ENCODE data around the gene ZSWIM5. TPM values are rescaled to one million over a fixed set of nuclear protein-coding genes. Genes with fewer than 3 reads are reported as not detected.
A peak's percentile ranks its signal among the peaks of the same experiment; 100 is the strongest.

ZSWIM5 gene
- polyA plus RNA-seq, 4 donors, result 3.8 to 8.1 (median 4.3) TPM

DNA sequence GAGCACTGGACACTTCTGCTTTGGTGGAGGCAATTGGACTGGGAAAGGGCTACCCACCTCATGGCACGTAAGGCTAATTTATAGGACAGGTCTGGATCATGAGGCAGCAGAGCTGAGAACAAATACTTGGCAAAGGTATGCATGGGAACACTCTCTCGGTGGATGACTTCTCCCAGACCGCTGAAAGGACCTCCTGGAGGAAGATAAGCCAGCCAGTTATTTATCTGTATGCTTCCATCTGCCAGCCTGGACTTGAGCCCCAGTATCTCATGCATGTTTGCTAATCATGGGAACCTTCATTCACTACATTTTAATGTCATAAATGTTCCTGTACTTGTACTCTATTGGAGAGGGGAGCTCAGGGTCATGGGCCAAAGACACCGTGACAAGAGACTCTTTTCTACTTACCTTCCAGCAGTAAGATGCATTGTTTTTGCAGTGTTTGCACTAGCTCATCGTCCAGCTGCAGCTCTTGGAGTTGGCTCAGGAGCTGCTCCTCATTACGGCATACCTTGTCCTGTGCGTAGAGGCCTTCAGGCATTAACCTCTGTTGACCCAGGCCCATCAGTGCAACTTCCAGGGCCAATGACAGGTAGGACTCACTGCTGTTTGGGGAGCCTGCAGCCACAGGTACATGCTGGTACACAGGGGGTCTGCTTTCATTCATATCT is 170.6 kb downstream of the ZSWIM5 start:
- whole genome bisulfite sequencing, 3 donors, result 72 to 80% (median 79%) methylated on average over 7 of the region's 7 CpGs
- peak in 1 of 2 donors; percentile 10 for DNase-seq

DNA sequence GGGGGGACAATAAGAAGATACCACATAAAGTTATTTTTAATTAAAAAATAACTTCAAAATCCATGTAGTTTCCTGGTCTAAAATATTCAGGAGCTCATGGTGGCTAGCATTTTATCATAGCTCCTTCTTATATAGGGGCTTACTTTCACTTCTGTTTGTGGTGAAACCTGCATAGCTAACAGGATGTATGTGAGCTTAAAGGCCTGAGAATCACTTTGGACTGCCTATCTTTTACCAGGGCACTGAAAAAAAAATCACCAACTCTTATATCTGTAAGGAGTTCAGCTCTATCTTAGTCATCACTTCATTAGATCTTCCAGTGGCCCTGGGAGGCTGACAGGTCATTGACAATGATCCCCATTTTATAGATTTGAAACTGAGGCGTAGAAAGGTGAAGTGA is 173.0 kb downstream of the ZSWIM5 start:
- Histone ChIP-seq H3K9me3 (ENCODE audit: control insufficient read depth in 2 of 2, insufficient read depth in 1 of 2, low read depth in 1 of 2, low read length in 1 of 2) (no peaks in the 10 kb centered on the region), H3K36me3 (ENCODE audit: control insufficient read depth in 3 of 3, insufficient read depth in 2 of 3, low read depth in 1 of 3, low read length in 3 of 3) (peaks cover 2 to 22% (median 6%) of the 10 kb centered on the region in 3 donors), H3K4me3 (ENCODE audit: low read depth in 1 of 3, low read length in 3 of 3) (no peak overlapping the region), H3K27ac (ENCODE audit: low read depth in 1 of 3, low read length in 2 of 3) (no peak overlapping the region), H3K27me3 (ENCODE audit: control insufficient read depth in 3 of 3, insufficient read depth in 3 of 3, low read length in 3 of 3) (no peaks in the 10 kb centered on the region), H3K4me1 (ENCODE audit: control insufficient read depth in 3 of 3, insufficient read depth in 2 of 3, low read depth in 1 of 3, low read length in 2 of 3) (peaks cover 0 to 15% (median 0%) of the 10 kb centered on the region in 3 donors)
- WGBS, 3 donors, result 93 to 100% (median 95%) methylated on average over 1 of the region's 1 CpG
- FAIRE-seq, result no peak
- no peak for DNase-seq

More for the DNA sequence above, 170.6 kb downstream of the ZSWIM5 start:
- H3K27ac ChIP-seq (ENCODE audit: low read depth in 1 of 3, low read length in 2 of 3), result no peak overlapping the region
- no peaks in the 10 kb centered on the region for H3K9me3 ChIP-seq (ENCODE audit: control insufficient read depth in 2 of 2, insufficient read depth in 1 of 2, low read depth in 1 of 2, low read length in 1 of 2)
- H3K27me3 ChIP-seq (ENCODE audit: control insufficient read depth in 3 of 3, insufficient read depth in 3 of 3, low read length in 3 of 3), result no peaks in the 10 kb centered on the region
- peaks cover 0 to 16% (median 0%) of the 10 kb centered on the region in 3 donors for H3K4me1 ChIP-seq (ENCODE audit: control insufficient read depth in 3 of 3, insufficient read depth in 2 of 3, low read depth in 1 of 3, low read length in 2 of 3)
- peaks cover 2 to 26% (median 6%) of the 10 kb centered on the region in 3 donors for H3K36me3 ChIP-seq (ENCODE audit: control insufficient read depth in 3 of 3, insufficient read depth in 2 of 3, low read depth in 1 of 3, low read length in 3 of 3)
- no peak overlapping the region for H3K4me3 ChIP-seq (ENCODE audit: low read depth in 1 of 3, low read length in 3 of 3)
- no peak for FAIRE-seq

DNA sequence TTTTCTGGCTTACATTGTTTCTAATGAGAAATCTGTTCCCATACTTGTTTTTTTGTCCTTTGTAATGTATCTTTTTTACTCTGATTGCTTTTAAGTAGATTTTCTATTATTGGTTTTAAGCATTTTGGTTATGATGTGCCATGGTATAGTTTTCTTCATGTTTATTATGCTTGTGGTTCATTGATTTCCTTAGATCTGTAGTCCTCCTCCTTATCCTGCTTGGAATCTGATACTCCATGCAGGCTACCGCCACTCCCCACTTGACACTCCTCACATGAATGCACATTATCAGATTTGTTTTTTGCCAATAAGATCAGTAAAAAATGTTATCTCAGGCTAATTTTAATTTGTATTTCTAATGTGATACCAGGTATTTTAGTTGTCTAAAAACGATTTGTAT is 173.6 kb downstream of the ZSWIM5 start:
- Histone ChIP-seq H3K36me3 (ENCODE audit: control insufficient read depth in 3 of 3, insufficient read depth in 2 of 3, low read depth in 1 of 3, low read length in 3 of 3) (peaks cover 2 to 22% (median 6%) of the 10 kb centered on the region in 3 donors), H3K4me3 (ENCODE audit: low read depth in 1 of 3, low read length in 3 of 3) (no peak overlapping the region), H3K27ac (ENCODE audit: low read depth in 1 of 3, low read length in 2 of 3) (no peak overlapping the region), H3K4me1 (ENCODE audit: control insufficient read depth in 3 of 3, insufficient read depth in 2 of 3, low read depth in 1 of 3, low read length in 2 of 3) (peaks cover 0 to 12% (median 0%) of the 10 kb centered on the region in 3 donors), H3K9me3 (ENCODE audit: control insufficient read depth in 2 of 2, insufficient read depth in 1 of 2, low read depth in 1 of 2, low read length in 1 of 2) (no peaks in the 10 kb centered on the region), H3K27me3 (ENCODE audit: control insufficient read depth in 3 of 3, insufficient read depth in 3 of 3, low read length in 3 of 3) (no peaks in the 10 kb centered on the region)
- no peak for DNase-seq
- no peak for FAIRE-seq
- 66 to 77% (median 72%) methylated on average over 2 of the region's 2 CpGs for WGBS, 3 donors

DNA sequence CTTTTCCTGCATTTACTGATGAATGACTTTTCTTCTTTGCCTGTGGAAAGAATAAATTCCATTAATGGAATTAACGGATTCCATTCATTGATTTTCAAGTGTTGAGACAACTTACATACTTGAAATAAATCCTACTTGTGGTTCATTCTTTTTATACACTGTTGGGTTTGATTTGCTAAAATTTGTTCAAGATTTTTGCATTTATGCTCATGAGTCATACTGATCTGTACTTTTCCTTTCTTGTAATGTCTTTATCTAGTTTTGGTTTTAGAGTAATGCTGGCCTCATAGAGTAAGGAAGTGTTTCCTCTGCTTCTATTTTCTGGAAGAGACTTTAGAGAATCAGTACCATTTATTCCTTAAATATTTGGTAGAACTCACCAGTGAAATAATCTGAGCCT is 180.0 kb downstream of the ZSWIM5 start:
- H3K9me3 ChIP-seq (ENCODE audit: control insufficient read depth in 2 of 2, insufficient read depth in 1 of 2, low read depth in 1 of 2, low read length in 1 of 2), result no peaks in the 10 kb centered on the region
- no peaks in the 10 kb centered on the region for H3K27me3 ChIP-seq (ENCODE audit: control insufficient read depth in 3 of 3, insufficient read depth in 3 of 3, low read length in 3 of 3)
- no peak overlapping the region for H3K27ac ChIP-seq (ENCODE audit: low read depth in 1 of 3, low read length in 2 of 3)
- no peak for DNase-seq
- WGBS, 3 donors, result 92 to 96% (median 96%) methylated on average over 1 of the region's 1 CpG
- no peaks in the 10 kb centered on the region for H3K4me1 ChIP-seq (ENCODE audit: control insufficient read depth in 3 of 3, insufficient read depth in 2 of 3, low read depth in 1 of 3, low read length in 2 of 3)
- no peak for FAIRE-seq
- peaks cover 0 to 5% (median 0%) of the 10 kb centered on the region in 3 donors for H3K36me3 ChIP-seq (ENCODE audit: control insufficient read depth in 3 of 3, insufficient read depth in 2 of 3, low read depth in 1 of 3, low read length in 3 of 3)
- no peak overlapping the region for H3K4me3 ChIP-seq (ENCODE audit: low read depth in 1 of 3, low read length in 3 of 3)

DNA sequence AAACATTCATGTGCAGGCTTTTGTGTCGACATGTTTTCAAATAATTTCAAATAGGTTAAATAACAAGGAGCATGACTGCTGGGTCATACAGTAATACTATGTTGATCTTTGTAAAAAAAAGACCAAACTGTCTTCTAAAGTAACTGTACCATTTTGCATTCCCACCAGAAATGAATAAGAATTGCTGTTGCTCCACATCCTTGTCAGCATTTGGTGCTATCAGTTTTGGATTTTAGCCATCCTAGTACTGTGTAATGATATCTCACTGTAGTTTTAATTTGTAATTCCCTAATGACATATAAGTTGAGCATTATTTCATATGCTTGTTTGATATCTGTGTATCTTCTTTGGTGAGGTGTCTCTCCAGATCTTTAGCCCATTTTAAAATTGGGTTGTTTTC is 182.7 kb downstream of the ZSWIM5 start:
- H3K4me3 ChIP-seq (ENCODE audit: low read depth in 1 of 3, low read length in 3 of 3), result no peak overlapping the region
- 91 to 95% (median 94%) methylated on average over 1 of the region's 1 CpG for WGBS, 3 donors
- no peaks in the 10 kb centered on the region for H3K9me3 ChIP-seq (ENCODE audit: control insufficient read depth in 2 of 2, insufficient read depth in 1 of 2, low read depth in 1 of 2, low read length in 1 of 2)
- no peak overlapping the region for H3K27ac ChIP-seq (ENCODE audit: low read depth in 1 of 3, low read length in 2 of 3)
- no peaks in the 10 kb centered on the region for H3K4me1 ChIP-seq (ENCODE audit: control insufficient read depth in 3 of 3, insufficient read depth in 2 of 3, low read depth in 1 of 3, low read length in 2 of 3)
- no peak for FAIRE-seq
- DNase-seq, result no peak
- H3K27me3 ChIP-seq (ENCODE audit: control insufficient read depth in 3 of 3, insufficient read depth in 3 of 3, low read length in 3 of 3), result no peaks in the 10 kb centered on the region
- H3K36me3 ChIP-seq (ENCODE audit: control insufficient read depth in 3 of 3, insufficient read depth in 2 of 3, low read depth in 1 of 3, low read length in 3 of 3), result peaks cover 0 to 12% (median 0%) of the 10 kb centered on the region in 3 donors

DNA sequence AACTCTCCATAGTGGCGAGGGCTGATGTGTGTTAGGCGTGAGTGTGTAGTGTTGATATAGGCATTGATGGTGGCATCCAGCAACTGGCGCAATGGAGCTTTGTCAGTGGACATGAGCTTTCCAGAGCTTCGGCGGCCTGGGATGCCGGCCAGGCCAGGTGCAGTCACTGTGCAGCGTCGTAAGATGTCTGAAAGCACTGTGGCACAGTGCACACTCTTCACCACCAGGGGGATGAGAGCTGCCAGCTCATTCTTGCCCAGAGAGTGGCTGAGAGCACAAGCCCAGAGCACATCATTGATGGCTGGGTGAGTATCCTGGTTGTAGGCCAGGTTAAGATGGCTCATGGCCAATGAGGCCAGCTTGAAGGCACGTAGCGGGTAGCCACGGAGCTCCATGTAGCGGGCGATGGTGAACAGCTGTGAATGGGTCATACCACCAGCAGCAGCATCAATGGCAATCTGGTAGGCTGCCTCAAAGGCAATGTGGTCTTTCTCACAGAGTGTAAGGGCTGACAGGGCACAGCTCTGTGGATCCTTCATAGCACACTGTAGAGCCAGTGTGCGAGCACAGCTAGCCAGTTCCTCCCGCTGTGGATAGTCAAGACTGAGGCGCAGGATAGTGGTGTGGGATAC is 187.7 kb downstream of the ZSWIM5 start:
- no peaks in the 10 kb centered on the region for H3K27me3 ChIP-seq (ENCODE audit: control insufficient read depth in 3 of 3, insufficient read depth in 3 of 3, low read length in 3 of 3)
- 42 to 57% (median 54%) methylated on average over 16 of the region's 16 CpGs for WGBS, 3 donors
- H3K9me3 ChIP-seq (ENCODE audit: control insufficient read depth in 2 of 2, insufficient read depth in 1 of 2, low read depth in 1 of 2, low read length in 1 of 2), result no peaks in the 10 kb centered on the region
- H3K36me3 ChIP-seq (ENCODE audit: control insufficient read depth in 3 of 3, insufficient read depth in 2 of 3, low read depth in 1 of 3, low read length in 3 of 3), result peaks cover 0 to 30% (median 0%) of the 10 kb centered on the region in 3 donors
- H3K4me3 ChIP-seq (ENCODE audit: low read depth in 1 of 3, low read length in 3 of 3), result no peak overlapping the region
- no peak overlapping the region for H3K27ac ChIP-seq (ENCODE audit: low read depth in 1 of 3, low read length in 2 of 3)
- peak; percentile 75 to 80 for DNase-seq
- no peaks in the 10 kb centered on the region for H3K4me1 ChIP-seq (ENCODE audit: control insufficient read depth in 3 of 3, insufficient read depth in 2 of 3, low read depth in 1 of 3, low read length in 2 of 3)
- FAIRE-seq, result no peak

DNA sequence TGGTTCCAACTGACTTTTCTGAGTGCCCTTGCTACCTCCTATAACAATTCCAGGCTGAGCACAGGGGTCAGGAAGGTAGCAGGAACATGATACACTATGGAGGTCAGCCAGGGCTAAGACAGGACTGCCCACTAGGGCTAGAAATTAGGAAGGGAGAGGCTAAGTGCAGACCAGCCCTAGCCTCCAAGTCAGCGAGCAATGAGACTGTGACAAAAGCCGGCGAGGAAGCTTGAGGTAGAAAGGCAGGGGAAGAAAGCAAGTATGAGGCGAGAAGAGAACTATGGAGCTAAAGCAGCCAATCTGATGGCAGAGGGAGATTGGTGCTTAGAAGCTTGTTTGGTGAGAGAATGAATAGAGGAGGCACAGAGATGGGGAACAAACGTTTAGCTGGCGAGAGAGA is 189.6 kb downstream of the ZSWIM5 start:
- Histone ChIP-seq H3K27ac (ENCODE audit: low read depth in 1 of 3, low read length in 2 of 3) (no peak overlapping the region), H3K9me3 (ENCODE audit: control insufficient read depth in 2 of 2, insufficient read depth in 1 of 2, low read depth in 1 of 2, low read length in 1 of 2) (no peaks in the 10 kb centered on the region), H3K4me1 (ENCODE audit: control insufficient read depth in 3 of 3, insufficient read depth in 2 of 3, low read depth in 1 of 3, low read length in 2 of 3) (peaks cover 0 to 7% (median 0%) of the 10 kb centered on the region in 3 donors), H3K36me3 (ENCODE audit: control insufficient read depth in 3 of 3, insufficient read depth in 2 of 3, low read depth in 1 of 3, low read length in 3 of 3) (peaks cover 0 to 34% (median 0%) of the 10 kb centered on the region in 3 donors), H3K4me3 (ENCODE audit: low read depth in 1 of 3, low read length in 3 of 3) (no peak overlapping the region), H3K27me3 (ENCODE audit: control insufficient read depth in 3 of 3, insufficient read depth in 3 of 3, low read length in 3 of 3) (no peaks in the 10 kb centered on the region)
- DNase-seq (no peak), FAIRE-seq (no peak)
- 76 to 91% (median 82%) methylated on average over 6 of the region's 6 CpGs for WGBS, 3 donors

DNA sequence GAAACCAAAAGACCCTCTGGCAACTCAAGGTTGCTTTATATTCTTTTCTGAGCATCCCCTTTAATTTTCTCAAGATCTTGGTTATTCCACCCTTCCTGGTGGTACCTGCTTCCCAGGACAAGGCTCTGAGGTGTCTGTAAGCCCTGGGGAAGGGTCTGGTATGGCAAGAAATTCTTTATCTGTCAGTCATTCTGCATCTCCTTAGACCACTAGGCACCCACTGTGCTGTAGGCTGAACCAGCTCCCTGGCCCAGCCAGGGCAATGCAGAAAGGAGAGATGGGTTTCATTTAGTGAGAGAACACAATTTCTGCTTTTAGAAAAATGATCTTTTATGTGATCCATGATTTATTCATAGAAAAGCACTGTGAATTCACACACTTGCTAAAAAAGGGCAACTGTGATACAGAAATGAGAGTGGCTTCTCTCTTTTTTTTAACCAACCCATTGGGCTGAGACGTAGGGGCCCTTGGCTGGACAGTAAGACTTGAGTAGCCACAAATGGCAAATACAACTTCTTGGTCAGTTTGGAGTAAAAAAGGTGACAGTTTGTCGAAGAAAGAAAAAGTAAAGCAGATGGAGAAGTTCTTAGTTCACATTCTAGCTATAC is 190.2 kb downstream of the ZSWIM5 start:
- no peak for DNase-seq
- Histone ChIP-seq H3K4me1 (ENCODE audit: control insufficient read depth in 3 of 3, insufficient read depth in 2 of 3, low read depth in 1 of 3, low read length in 2 of 3) (peaks cover 0 to 12% (median 5%) of the 10 kb centered on the region in 3 donors), H3K27me3 (ENCODE audit: control insufficient read depth in 3 of 3, insufficient read depth in 3 of 3, low read length in 3 of 3) (no peaks in the 10 kb centered on the region), H3K9me3 (ENCODE audit: control insufficient read depth in 2 of 2, insufficient read depth in 1 of 2, low read depth in 1 of 2, low read length in 1 of 2) (no peaks in the 10 kb centered on the region), H3K27ac (ENCODE audit: low read depth in 1 of 3, low read length in 2 of 3) (no peak overlapping the region), H3K4me3 (ENCODE audit: low read depth in 1 of 3, low read length in 3 of 3) (no peak overlapping the region), H3K36me3 (ENCODE audit: control insufficient read depth in 3 of 3, insufficient read depth in 2 of 3, low read depth in 1 of 3, low read length in 3 of 3) (peaks cover 0 to 34% (median 0%) of the 10 kb centered on the region in 3 donors)
- no peak for FAIRE-seq
- 70 to 90% (median 77%) methylated on average over 2 of the region's 2 CpGs for WGBS, 3 donors
